Naive thymus-derived CD4-positive, alpha-beta T cell (primary cell): Measurements from ENCODE around the gene SF3B3. TPM values are rescaled to one million over a fixed set of nuclear protein-coding genes. Genes with fewer than 3 reads are reported as not detected.
A peak's percentile ranks its signal among the peaks of the same experiment; 100 is the strongest.

Experiments used
- ATAC-seq: fragments of 150-1000 bp; cut with Tn5 transposase; 2 replicates; pipeline ENCODE4 v1.10.0; 2021; ENCODE audit warnings: mild to moderate bottlenecking, moderate library complexity
- CTCF ChIA-PET: fragments of 350-600 bp; sonication (Branson Sonifier 250); formaldehyde crosslinking; loops from one replicate; lab custom pipeline; 2021; ENCODE audit warnings: antibody characterized with exemption; lab: Charles Lee
- POLR2A ChIA-PET: fragments of 350-600 bp; sonication (Branson Sonifier 250); formaldehyde crosslinking; loops from one replicate; lab custom pipeline; 2021; ENCODE audit warnings: antibody characterized with exemption, inconsistent platforms; lab: Charles Lee
- DNase-seq, 9 donors: peaks; one replicate each; pipeline versions ENCODE4 v3.0.0 to v3.0.0-alpha.2; 2020 to 2022; ENCODE audit warnings: mixed read lengths in 1 of 9
- H3K27ac ChIP-seq: one replicate; pipeline ENCODE4 v1.7.0; 2013; ENCODE audit warnings: mild to moderate bottlenecking, low read depth, low read length, moderate library complexity
- H3K27me3 ChIP-seq, 2 donors: one replicate each; pipeline ENCODE4 v1.7.0; 2013; ENCODE audit warnings: low read length in 2 of 2, mild to moderate bottlenecking in 2 of 2, moderate library complexity in 2 of 2; ENCODE audit not compliant: control insufficient read depth in 2 of 2, insufficient read depth in 2 of 2
- H3K36me3 ChIP-seq, 3 experiments: 1 replicate in 2 of 3; 2 replicates in 1 of 3; pipeline ENCODE4 v1.7.0; 2013; ENCODE audit warnings: low read length in 3 of 3, mild to moderate bottlenecking in 3 of 3, moderate library complexity in 1 of 3; ENCODE audit not compliant: insufficient read depth in 3 of 3, control insufficient read depth in 2 of 3
- H3K4me1 ChIP-seq, 2 donors: one replicate each; pipeline ENCODE4 v1.7.0; 2013; ENCODE audit warnings: low read length in 2 of 2, mild to moderate bottlenecking in 2 of 2, moderate library complexity in 1 of 2; ENCODE audit not compliant: control insufficient read depth in 2 of 2, insufficient read depth in 2 of 2
- H3K4me3 ChIP-seq: 2 replicates; pipeline ENCODE4 v1.7.0; 2013; ENCODE audit warnings: mild to moderate bottlenecking, low read length
- H3K9me3 ChIP-seq, 3 experiments: 1 replicate in 2 of 3; 2 replicates in 1 of 3; pipeline ENCODE4 v1.7.0; 2013; ENCODE audit warnings: low read length in 3 of 3; ENCODE audit not compliant: control insufficient read depth in 2 of 3
- H3K27ac Mint-ChIP-seq, 9 donors: one replicate each; pipeline ENCODE4 v1.8.0; 2020 to 2022; ENCODE audit warnings: mixed read lengths in 9 of 9, mild to moderate bottlenecking in 8 of 9, moderate library complexity in 5 of 9, inconsistent platforms in 2 of 9
- H3K27me3 Mint-ChIP-seq, 5 donors: one replicate each; pipeline ENCODE4 v1.8.0; 2021 to 2022; ENCODE audit warnings: mixed read lengths in 5 of 5, mild to moderate bottlenecking in 1 of 5
- H3K36me3 Mint-ChIP-seq, 5 donors: one replicate each; pipeline ENCODE4 v1.8.0; 2020 to 2022; ENCODE audit warnings: mixed read lengths in 5 of 5, mild to moderate bottlenecking in 3 of 5, inconsistent platforms in 1 of 5
- H3K4me1 Mint-ChIP-seq, 7 donors: one replicate each; pipeline ENCODE4 v1.8.0; 2020 to 2022; ENCODE audit warnings: mixed read lengths in 7 of 7, mild to moderate bottlenecking in 3 of 7, inconsistent platforms in 1 of 7
- H3K4me3 Mint-ChIP-seq, 10 donors: one replicate each; pipeline ENCODE4 v1.8.0; 2020 to 2022; ENCODE audit warnings: mild to moderate bottlenecking in 10 of 10, mixed read lengths in 10 of 10, moderate library complexity in 6 of 10, inconsistent platforms in 2 of 10
- H3K9me3 Mint-ChIP-seq, 11 donors: one replicate each; pipeline ENCODE4 v1.8.0; 2020 to 2022; ENCODE audit warnings: mixed read lengths in 11 of 11, mild to moderate bottlenecking in 4 of 11, inconsistent platforms in 1 of 11, moderate library complexity in 1 of 11
- intact Hi-C, 2 donors: fragments of 100-400 bp; cut with micrococcal nuclease; formaldehyde crosslinking; loops; one replicate each; pipeline ENCODE4 v1.15.1; 2023
- polyA plus RNA-seq, 2 donors: library from polyadenylated mRNA; unstranded; fragments of 300-500 nt; fragmentation: Illumina TruSeq; gene quantifications; one replicate each; pipeline ENCODE4 v1.2.3, GENCODE V29; 2021
- total RNA-seq, 6 experiments: library from RNA in 5 of 6; stranded (reverse) in 5 of 6; gene quantifications; 1 replicate in 5 of 6; 2 replicates in 1 of 6; pipeline ENCODE4 v1.2.3 and lab custom pipeline; 2021 to 2026

Gene SF3B3
- total and polyA plus RNA-seq, 7 experiments from 2014 or later = 69.0 to 415 (median 195) TPM

DNA sequence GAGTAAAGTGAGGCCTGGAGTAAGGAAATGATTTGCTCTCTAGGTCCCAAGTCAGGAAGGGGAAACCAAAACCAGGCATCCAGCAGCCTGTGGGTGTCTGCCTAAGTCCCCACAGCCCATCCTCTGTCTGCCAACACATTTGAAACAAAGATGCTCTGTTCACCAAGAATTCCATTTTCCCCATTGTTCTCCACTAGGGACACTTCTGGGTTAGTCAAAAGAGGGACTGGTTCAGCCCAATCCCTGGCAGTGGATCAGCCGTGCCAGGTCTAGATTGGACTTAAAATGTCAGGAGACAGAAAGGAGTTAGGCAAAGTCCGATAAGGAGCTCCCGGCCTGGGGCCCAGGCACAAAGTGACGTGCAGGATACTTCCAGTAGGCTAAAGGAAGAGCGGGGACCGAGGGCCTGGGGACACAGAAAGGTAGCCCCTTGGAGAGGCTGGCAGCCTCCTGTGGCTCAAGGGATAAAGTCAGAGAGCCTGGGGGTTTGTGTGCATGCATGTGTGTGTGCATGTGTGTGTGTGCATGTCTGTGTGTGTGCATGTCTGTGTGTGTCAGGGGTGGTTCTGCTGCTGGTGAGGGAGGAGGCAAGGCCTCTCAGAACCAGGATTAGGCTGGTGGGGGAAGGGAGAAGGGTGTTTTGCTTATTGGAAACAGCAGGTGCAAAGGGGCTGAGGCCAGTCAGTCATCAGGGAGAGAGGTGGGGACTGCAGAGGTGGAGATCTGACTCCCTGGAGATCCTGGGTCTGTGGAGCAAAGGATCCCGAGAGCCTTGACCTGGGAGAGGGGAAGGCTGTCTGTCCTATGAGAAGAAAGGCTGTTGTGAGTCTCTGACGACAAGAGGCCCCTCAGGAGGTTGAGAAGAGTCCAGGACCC, 81.0 kb downstream of the SF3B3 start:
- Histone ChIP-seq H3K27ac (no peak overlapping the region), H3K36me3 (no peaks in the 10 kb centered on the region), H3K4me3 (no peak overlapping the region), H3K4me1 (no peaks in the 10 kb centered on the region), H3K9me3 (no peaks in the 10 kb centered on the region), H3K27me3 (no peaks in the 10 kb centered on the region)
- CTCF ChIA-PET = no interaction called here
- intact Hi-C loops = no loop called here
- POLR2A ChIA-PET = no interaction called here
- H3K27ac Mint-ChIP-seq = peak overlapping the region in 1 of 9 donors; percentile 27
- H3K9me3 Mint-ChIP-seq = peaks cover 0 to 1% (median 0%) of the 10 kb centered on the region in 11 donors
- no peaks in the 10 kb centered on the region for H3K4me1 Mint-ChIP-seq
- peaks cover 0 to 11% (median 0%) of the 10 kb centered on the region in 5 donors for H3K27me3 Mint-ChIP-seq
- no peak overlapping the region for H3K4me3 Mint-ChIP-seq
- H3K36me3 Mint-ChIP-seq = no peaks in the 10 kb centered on the region
- no peak for ATAC-seq
- DNase-seq = no peak

DNA sequence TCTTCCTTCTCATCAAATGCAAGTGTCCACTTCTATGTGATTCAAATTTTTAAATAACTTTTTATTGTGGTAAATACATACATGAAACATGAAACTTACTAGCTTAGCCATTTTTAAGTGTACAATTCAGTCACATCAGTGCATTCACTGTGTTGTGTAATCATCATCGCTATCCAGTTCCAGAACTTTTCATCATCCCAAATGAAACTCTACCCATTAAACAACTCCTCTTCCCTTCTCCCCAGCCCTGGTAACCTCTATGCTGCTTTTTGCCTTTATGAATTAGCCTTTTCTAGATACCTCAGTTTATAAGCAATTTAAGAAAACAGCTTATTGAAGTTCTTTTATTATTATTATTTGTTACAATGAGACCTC, 81.7 kb downstream of the SF3B3 start:
- no peaks in the 10 kb centered on the region for H3K27me3 ChIP-seq
- ChIA-PET POLR2A (no interaction called here), CTCF (no interaction called here)
- no peaks in the 10 kb centered on the region for H3K36me3 ChIP-seq
- no peak overlapping the region for H3K27ac ChIP-seq
- intact Hi-C loops = no loop called here
- Mint-ChIP-seq H3K9me3 (peaks cover 0 to 1% (median 0%) of the 10 kb centered on the region in 11 donors), H3K4me1 (no peaks in the 10 kb centered on the region), H3K36me3 (no peaks in the 10 kb centered on the region), H3K27me3 (peaks cover 0 to 7% (median 0%) of the 10 kb centered on the region in 5 donors), H3K27ac (peak overlapping the region in 1 of 9 donors; percentile 27), H3K4me3 (no peak overlapping the region)
- ATAC-seq = no peak
- H3K4me3 ChIP-seq = no peak overlapping the region
- no peaks in the 10 kb centered on the region for H3K9me3 ChIP-seq
- no peak for DNase-seq
- H3K4me1 ChIP-seq = no peaks in the 10 kb centered on the region

DNA sequence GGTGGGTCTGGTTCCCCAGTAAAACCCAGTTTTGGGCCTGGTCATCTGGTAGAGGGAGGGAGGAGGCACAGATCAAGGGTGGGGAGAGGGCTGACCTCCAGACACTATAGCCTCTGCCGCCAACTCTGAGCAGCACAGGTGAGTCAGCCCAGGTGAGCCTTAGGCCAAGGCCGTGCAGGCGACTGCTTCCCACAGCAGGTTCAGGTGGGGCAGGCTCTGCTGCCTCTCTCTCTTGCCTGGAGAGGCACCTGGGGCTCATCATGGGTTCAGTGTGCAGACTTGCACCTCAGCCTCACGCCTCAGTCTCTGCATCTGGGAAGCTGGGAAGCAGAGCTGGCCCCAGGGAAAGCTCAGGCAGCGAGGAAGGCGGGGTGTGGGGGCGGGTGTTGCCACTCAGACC, 84.9 kb downstream of the SF3B3 start:
- Mint-ChIP-seq H3K36me3 (no peaks in the 10 kb centered on the region), H3K4me1 (no peaks in the 10 kb centered on the region), H3K9me3 (no peaks in the 10 kb centered on the region), H3K27ac (no peak overlapping the region), H3K27me3 (peaks cover 0 to 7% (median 0%) of the 10 kb centered on the region in 5 donors), H3K4me3 (no peak overlapping the region)
- Histone ChIP-seq H3K4me3 (no peak overlapping the region), H3K9me3 (no peaks in the 10 kb centered on the region), H3K36me3 (no peaks in the 10 kb centered on the region), H3K27me3 (no peaks in the 10 kb centered on the region), H3K27ac (no peak overlapping the region), H3K4me1 (no peaks in the 10 kb centered on the region)
- intact Hi-C loops = no loop called here
- ATAC-seq = no peak
- ChIA-PET CTCF (no interaction called here), POLR2A (no interaction called here)
- DNase-seq = no peak

DNA sequence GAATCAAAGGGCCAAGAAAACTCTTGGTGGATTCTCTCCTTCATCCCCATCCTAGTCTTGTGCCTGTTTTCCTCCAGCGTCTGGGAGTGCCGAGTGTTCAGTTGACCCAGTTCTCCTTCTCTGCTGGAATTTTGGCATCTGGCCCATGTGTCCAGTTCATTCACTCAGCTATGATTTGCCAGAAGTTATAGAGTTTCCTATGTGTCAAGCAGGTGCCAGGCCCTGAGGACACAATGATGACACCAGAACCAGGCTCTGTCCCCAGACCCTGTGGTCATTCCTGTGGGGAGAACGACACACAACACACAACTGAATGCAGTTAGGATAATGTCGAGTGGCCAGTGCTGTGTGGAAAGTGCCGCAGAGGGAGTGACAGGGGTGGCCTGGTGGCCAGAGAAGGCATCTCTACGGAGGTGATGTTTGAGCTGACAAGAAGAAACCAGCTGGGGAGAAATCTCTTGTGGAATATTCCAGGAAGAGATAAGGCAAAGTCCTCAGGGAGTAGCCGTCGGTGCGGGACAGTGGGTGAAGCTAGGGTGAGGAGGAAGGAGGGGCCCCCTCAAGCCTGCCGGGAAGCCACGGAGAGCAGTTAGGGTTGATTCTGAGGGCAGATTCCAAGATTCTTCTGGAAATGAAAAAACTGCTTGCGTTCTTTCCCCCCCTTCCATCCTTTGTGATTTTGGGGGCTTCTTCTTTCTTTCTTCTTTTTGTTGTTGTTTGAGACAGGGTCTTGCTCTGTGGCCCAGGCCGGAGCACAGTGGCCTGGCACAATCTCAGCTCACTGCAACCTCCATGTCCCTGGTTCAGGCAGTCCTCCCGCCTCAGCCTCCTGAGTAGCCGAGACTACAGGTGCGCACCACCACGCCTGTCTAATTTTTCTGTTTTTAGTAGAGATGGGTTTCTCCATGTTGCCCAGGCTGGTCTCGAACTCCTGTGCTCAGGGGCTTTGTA, 86.9 kb downstream of the SF3B3 start:
- CTCF ChIA-PET = interaction anchor here (0.5 to 0.6 kb wide), 2 partner anchors 249 to 955 kb away, joined by 4 read pairs; no protein-coding TSS in a partner anchor

DNA sequence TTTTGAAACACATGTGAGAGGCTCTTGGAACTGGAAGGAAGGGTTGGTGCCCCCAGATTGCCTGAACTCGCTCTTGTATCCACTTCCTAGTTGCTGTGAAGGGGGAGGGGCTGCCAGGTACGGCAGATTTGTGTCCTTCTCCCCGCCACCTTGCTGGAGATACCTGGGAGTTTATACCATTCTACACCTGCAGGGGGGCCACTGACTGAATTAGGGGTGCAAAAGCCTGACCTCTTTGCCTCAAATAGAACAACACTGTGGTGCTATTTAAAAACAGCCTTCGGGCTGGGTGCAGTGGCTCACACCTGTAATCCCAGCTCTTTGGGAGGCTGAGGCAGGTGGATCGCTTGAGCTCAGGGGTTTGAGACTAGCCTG, 87.6 kb downstream of the SF3B3 start:
- H3K4me1 ChIP-seq = no peaks in the 10 kb centered on the region
- H3K27ac Mint-ChIP-seq = no peak overlapping the region
- ChIA-PET CTCF (no interaction called here), POLR2A (no interaction called here)
- no peak overlapping the region for H3K4me3 Mint-ChIP-seq
- H3K4me3 ChIP-seq = no peak overlapping the region
- no peaks in the 10 kb centered on the region for H3K9me3 Mint-ChIP-seq
- H3K36me3 Mint-ChIP-seq = no peaks in the 10 kb centered on the region
- no peaks in the 10 kb centered on the region for H3K4me1 Mint-ChIP-seq
- no peaks in the 10 kb centered on the region for H3K27me3 ChIP-seq
- H3K36me3 ChIP-seq = no peaks in the 10 kb centered on the region
- no peak for ATAC-seq
- H3K27me3 Mint-ChIP-seq = peaks cover 0 to 7% (median 0%) of the 10 kb centered on the region in 5 donors
- intact Hi-C loops = no loop called here
- no peaks in the 10 kb centered on the region for H3K9me3 ChIP-seq
- no peak for DNase-seq
- H3K27ac ChIP-seq = no peak overlapping the region

More for the DNA sequence above, 86.9 kb downstream of the SF3B3 start:
- H3K36me3 Mint-ChIP-seq = no peaks in the 10 kb centered on the region
- no peaks in the 10 kb centered on the region for H3K9me3 Mint-ChIP-seq
- H3K36me3 ChIP-seq = no peaks in the 10 kb centered on the region
- H3K9me3 ChIP-seq = no peaks in the 10 kb centered on the region
- POLR2A ChIA-PET = no interaction called here
- H3K27me3 Mint-ChIP-seq = peaks cover 0 to 7% (median 0%) of the 10 kb centered on the region in 5 donors
- ATAC-seq (no peak), DNase-seq (no peak)
- H3K4me1 ChIP-seq = no peaks in the 10 kb centered on the region
- H3K27ac ChIP-seq = no peak overlapping the region
- H3K4me3 Mint-ChIP-seq = no peak overlapping the region
- intact Hi-C loops = no loop called here
- H3K27me3 ChIP-seq = no peaks in the 10 kb centered on the region
- H3K27ac Mint-ChIP-seq = no peak overlapping the region
- H3K4me3 ChIP-seq = no peak overlapping the region
- H3K4me1 Mint-ChIP-seq = no peaks in the 10 kb centered on the region

DNA sequence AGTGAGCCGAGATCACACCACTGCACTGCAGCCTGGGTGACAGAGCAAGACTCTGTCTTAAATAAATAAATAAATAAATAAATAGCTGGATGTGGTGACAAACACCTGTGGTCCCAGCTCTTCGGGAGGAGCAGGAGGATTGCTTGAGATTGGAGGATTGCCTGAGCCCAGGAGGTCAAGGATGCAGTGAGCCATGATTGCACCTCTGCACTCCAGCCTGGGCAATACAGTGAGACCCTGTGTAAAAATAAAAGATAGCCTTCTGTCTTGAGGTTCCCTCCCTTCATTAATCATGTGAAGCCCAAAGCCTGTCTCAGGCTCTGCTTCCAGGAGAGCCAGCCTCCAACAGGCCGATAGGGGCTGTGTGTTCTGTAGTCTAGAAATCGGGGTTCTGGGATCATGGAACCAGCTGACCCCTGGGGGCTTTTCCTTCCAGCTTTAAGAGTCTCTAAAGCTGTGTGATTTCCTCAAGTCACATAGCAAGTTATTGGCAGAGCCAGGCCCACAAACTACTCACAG, 88.2 kb downstream of the SF3B3 start:
- Histone ChIP-seq H3K27ac (no peak overlapping the region), H3K4me3 (no peak overlapping the region), H3K27me3 (no peaks in the 10 kb centered on the region), H3K9me3 (no peaks in the 10 kb centered on the region), H3K36me3 (no peaks in the 10 kb centered on the region), H3K4me1 (no peaks in the 10 kb centered on the region)
- H3K4me1 Mint-ChIP-seq = no peaks in the 10 kb centered on the region
- H3K27ac Mint-ChIP-seq = no peak overlapping the region
- DNase-seq (no peak), ATAC-seq (no peak)
- no peak overlapping the region for H3K4me3 Mint-ChIP-seq
- H3K36me3 Mint-ChIP-seq = no peaks in the 10 kb centered on the region
- ChIA-PET CTCF (interaction anchor here (0.6 kb wide), 1 partner anchor 43 kb away, joined by 7 read pairs; no protein-coding TSS in a partner anchor), POLR2A (no interaction called here)
- H3K9me3 Mint-ChIP-seq = no peaks in the 10 kb centered on the region
- H3K27me3 Mint-ChIP-seq = peaks cover 0 to 5% (median 0%) of the 10 kb centered on the region in 5 donors
- intact Hi-C loops = no loop called here
